GM19438 (cell line): ENCODE measurements around the gene ANKRD39.

Experiments
- ATAC-seq: cut with Tn5 transposase; IDR thresholded peaks from one replicate; pipeline ENCODE4 v1.9.1; 2021; ENCODE audit warnings: low read depth; ENCODE audit not compliant: unreplicated experiment

The ANKRD39 gene

GRCh38 chr2:96888072-96889011 is 30.5 kb upstream of the ANKRD39 start:
- ATAC-seq: no peak

GRCh38 chr2:96887493-96888012 is 29.7 kb upstream of the ANKRD39 start:
- no peak for ATAC-seq

- ATAC-seq: no peak
Observed at GRCh38 chr2:96885432-96886347, 27.9 kb upstream of the ANKRD39 start.

GRCh38 chr2:96884299-96885094 is 26.7 kb upstream of the ANKRD39 start:
- no peak for ATAC-seq

- no peak for ATAC-seq
Observed at GRCh38 chr2:96883306-96883705, 25.5 kb upstream of the ANKRD39 start.

GRCh38 chr2:96882906-96883305 is 25.1 kb upstream of the ANKRD39 start:
- ATAC-seq: no peak

- no peak for ATAC-seq
Observed at GRCh38 chr2:96882230-96882629, 24.4 kb upstream of the ANKRD39 start.

- ATAC-seq: no peak
Observed at GRCh38 chr2:96881349-96882195, 23.8 kb upstream of the ANKRD39 start.

- no peak for ATAC-seq
Observed at GRCh38 chr2:96880891-96881273, 23.1 kb upstream of the ANKRD39 start.

- no peak for ATAC-seq
Observed at GRCh38 chr2:96879545-96880040, 21.8 kb upstream of the ANKRD39 start.

- ATAC-seq: no peak
Observed at GRCh38 chr2:96878796-96879544, 21.2 kb upstream of the ANKRD39 start.

- ATAC-seq: no peak
Observed at GRCh38 chr2:96878171-96878570, 20.4 kb upstream of the ANKRD39 start.

- no peak for ATAC-seq
Observed at GRCh38 chr2:96877631-96878092, 19.8 kb upstream of the ANKRD39 start.

- ATAC-seq: no peak
Observed at GRCh38 chr2:96877042-96877451, 19.2 kb upstream of the ANKRD39 start.

GRCh38 chr2:96876269-96877041 is 18.6 kb upstream of the ANKRD39 start:
- no peak for ATAC-seq

GRCh38 chr2:96875498-96876268 is 17.9 kb upstream of the ANKRD39 start:
- no peak for ATAC-seq
